ENCODE measurements around the gene PHLPP2.

- TF ChIP-seq, protein P1, sequence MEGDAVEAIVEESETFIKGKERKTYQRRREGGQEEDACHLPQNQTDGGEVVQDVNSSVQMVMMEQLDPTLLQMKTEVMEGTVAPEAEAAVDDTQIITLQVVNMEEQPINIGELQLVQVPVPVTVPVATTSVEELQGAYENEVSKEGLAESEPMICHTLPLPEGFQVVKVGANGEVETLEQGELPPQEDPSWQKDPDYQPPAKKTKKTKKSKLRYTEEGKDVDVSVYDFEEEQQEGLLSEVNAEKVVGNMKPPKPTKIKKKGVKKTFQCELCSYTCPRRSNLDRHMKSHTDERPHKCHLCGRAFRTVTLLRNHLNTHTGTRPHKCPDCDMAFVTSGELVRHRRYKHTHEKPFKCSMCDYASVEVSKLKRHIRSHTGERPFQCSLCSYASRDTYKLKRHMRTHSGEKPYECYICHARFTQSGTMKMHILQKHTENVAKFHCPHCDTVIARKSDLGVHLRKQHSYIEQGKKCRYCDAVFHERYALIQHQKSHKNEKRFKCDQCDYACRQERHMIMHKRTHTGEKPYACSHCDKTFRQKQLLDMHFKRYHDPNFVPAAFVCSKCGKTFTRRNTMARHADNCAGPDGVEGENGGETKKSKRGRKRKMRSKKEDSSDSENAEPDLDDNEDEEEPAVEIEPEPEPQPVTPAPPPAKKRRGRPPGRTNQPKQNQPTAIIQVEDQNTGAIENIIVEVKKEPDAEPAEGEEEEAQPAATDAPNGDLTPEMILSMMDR (IDR thresholded peaks at IDR 0.05), result no peak
- no peak for TF ChIP-seq POLR2A (IDR thresholded peaks at IDR 0.05)
Observed at GRCh38 chr16:71672803-71673581, 51.5 kb downstream of the PHLPP2 start.

All from Peyer's patch (tissue), 4 donors.